Stimulated activated CD4-positive, alpha-beta T cell treated with anti-CD3 and anti-CD28 coated beads, Interleukin-2, amount 100 ng/mL, for 48 hours (primary cell): ENCODE results near the gene SPRED2.

Experiments used
- DNase-seq, 2 donors: peaks; one replicate each; pipeline ENCODE4 v3.0.0-alpha.2; 2020

Gene SPRED2

DNA sequence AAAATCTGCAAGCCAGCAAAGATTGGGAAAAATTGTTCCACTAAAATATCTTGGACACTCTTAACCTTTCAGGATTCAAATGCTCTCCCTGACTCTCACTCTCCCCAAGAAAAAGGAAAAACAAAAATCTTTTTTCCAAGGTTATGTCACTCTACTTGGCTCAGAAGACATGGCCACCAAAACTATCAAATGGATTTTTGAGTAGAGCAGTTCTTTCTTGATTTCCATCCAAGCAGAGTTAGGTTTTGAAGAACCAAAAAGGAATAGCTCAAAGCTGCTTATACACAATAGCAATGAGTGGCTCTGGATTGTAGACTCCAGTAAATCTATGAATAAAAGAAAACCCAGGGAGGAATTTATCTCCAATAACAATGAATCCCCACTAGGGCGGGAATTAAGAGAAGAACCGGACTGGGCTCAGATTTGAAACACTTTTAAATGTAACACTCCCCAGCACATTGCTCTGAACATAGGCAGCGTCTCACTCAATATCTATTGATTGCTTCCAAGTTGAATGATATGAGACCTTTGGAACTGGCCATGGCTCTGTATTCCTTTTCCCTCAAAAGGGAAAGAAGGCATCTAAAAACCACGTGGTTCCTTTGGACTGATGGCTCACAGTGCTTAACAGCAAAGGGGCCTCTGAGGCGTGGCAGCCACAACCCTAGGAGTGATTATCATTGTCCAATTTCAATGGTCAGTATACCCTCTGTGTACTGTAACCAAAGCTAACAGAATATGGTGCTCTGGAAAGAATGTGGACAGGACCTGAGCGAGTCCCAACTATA lies 68.3 kb downstream of the SPRED2 start:
- no peak for DNase-seq

DNA sequence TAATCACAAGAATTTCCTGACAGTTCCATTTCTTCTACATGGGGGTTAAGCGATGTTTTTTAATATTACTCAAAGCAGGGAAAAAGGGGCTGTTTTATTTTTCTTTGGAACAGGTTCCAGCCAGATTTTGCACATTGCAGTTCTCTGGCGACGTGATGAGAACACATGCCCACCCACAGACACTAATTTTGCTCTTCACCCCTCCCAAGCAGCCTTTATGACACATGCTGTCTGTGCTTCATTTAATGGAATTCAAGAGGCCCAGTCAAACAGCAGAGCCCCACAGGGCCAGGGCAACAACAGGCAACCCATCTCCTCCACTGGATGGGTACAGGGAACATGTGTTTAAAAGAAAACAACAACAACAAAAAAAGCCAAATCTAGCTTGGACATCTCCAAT lies 70.8 kb downstream of the SPRED2 start:
- DNase-seq = no peak

DNA sequence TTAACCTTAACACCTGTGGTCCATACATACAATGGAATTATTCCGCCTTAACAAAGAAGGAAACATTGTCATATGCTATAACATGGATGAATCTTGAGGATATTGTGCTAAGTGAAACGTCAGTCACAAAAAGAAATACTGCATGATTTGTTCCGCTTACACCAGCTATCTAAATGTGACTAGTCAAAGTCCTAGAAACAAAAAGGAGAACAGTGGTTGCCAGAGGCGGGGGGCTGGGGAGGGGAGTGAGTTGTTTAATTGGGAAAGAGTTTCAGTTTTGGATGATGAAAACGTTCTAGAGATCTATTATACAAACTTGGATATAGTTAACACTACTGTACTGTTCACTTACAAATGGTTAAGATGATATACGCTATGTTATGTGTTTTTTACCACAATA lies 72.0 kb downstream of the SPRED2 start:
- no peak for DNase-seq

DNA sequence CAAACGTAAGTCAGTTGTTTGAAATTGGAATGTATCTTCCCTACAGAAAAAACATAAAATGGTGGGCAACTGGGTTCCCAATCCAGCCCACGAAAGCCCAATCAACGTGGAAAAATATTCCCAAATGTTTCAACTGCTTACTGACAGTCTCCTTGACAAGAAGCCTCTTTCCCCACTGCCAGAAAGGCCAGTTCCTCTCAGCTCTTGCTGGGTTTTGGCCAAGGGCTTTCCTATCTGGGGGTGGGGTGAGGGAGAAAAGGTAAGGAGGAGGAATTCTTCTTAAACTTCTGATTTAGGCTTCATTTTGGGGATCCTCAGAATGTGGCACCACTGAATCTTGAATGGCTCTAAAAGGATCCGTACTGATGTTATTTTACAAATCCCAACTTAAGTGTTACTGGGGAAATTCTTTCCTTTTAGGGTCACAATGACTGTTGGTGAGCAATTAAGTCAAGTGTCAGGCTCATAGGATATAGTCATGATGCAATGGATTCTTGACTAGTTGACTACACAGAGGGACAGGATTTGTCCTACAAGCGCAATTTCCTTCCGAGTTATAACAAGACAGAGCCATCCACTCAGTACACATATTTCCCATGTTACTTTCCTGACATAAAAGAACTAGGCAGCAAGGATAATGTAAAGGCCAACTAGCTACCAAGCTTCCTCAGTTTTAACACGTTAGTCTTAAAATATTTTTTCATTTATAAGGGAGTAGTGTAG lies 73.6 kb downstream of the SPRED2 start:
- DNase-seq = no peak

DNA sequence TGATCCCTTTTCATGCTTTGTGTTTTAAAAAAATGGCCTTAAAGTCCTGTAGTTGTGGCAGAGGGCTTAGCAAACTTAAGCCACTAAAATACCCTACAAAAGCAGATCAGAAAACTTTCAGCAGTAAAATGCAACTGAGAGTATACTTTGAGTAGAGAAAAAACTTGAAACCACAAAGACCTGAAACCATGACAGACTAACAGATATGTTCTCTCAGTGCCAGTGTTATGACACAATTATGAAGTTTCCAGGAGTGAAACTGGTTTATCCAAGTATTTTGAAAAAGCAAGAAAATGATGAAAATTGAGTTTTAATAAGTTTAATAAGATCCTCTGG lies 74.5 kb downstream of the SPRED2 start:
- DNase-seq = no peak

DNA sequence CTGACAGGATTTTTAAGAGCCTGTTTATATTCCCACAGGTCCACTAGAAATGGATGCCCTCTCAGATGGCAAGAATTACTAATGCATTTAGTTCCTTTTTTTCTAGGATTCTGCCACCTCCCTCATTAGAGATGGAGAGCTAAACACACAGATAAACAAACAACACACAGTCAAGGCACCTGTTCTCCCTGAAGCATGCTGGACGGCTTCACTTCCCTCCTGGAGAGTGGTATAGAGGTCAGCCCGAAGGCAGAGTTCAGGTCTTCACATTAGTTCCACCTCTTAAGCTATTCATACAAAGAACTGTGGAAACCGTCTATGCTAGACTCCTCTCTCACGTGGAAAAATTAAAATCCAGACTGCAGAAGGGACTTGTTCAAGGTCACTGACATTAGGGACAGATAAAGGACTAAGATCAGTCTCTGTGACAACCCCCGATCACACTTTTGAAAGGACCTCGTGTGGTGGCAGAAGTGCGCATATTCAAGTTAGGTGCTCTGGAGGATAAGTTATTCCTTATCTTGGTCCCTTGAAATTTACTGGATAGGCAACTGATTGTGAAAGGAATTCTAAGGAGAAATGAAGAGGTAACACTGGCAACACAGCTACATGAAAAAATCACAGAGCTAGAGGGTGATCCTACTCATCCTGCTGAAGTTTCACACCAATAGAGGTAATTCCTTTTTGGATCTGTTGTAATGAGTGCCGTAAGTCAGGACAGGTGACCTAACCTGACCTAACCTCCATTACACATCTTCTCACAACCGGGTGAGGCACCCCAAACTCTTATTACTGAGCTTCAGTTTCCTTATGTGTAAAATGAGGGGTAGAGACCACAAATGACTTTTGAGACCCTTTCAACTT lies 75.1 kb downstream of the SPRED2 start:
- DNase-seq = no peak

DNA sequence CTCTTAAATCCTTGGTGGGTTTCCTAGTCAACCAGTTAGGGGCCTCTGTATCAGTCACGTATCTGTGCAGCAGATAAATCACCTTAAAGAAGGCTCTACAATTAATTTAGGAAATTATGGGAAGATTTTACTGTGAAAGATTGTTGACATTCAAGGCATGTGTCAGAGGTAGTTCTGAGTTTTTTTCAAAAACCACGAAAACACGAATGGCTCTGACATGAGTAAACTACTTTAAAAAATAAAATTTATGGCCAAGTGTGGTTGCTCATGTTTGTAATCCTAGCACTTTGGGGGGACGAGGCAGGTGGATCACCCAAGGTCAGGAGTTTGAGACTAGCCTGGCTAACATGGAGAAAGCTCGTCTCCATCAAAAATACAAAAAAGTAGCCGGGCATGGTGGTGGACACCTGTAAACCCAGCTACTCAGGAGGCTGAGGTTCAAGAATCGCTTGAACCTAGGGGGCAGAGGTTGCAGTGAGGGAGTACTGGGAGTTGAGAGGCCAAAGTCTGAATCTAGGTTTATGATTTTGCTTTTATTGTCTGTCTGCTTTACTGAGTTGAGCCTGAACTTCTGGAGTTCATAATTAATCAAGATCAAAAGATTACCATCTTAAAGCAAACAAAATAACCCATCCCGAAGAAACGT lies 77.1 kb downstream of the SPRED2 start:
- no peak for DNase-seq

DNA sequence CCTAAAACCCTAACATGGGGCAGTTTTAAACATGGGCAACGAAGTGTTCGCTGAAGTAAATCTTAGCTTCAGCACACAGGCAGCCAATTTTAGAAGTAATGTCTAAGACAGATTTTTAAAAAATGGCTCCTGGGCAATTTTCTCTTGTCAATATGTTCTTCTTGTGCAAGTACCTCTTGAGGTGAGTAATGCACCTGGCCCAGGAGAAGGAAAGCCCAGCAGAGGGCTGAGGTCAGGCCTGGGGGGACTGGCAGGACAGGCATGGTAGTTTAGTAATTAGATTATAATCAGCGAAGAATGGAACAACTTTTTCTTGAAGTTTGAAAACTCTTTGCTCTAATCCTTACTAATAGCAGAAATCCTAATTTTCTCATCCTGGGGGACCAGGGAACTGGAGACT lies 77.6 kb downstream of the SPRED2 start:
- DNase-seq = no peak

DNA sequence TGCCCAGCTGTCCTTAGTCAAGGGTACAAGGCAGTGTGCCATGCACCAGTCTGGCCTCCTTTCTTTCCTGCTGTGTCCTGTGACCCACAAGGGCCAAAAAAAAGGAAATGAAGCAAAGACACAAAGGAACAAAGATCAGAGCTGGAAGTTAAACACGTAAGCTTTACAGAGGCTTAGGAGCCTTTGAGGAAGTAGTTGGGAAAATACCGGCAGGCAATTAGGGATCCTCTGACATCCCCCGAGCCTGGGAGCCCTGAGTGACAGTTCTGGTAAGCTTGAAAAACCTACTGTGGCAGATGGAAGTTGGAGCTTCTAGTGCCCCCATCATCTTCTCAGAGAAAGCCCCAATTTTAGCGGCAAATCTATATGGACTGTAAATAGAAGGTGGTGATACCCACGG lies 78.5 kb downstream of the SPRED2 start:
- DNase-seq = no peak

DNA sequence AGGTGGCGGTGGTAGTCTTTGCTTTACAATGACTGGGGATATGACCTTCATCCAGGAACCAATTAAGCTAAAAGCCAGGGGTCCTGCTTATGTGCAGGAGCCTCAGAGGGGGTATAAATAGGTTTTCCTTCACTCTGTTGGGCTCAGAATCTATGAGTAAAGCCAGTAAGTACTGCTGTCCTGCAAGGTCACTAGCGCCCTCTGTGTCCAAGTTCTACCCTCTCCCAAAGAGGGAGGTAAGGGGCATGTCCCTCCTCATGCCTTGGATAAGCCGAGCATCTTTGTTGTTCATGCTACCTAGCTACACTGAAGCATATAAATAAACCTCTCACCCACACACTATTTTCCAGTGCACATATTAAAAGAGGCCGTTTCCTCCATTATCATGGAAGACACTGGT lies 79.4 kb downstream of the SPRED2 start:
- DNase-seq = no peak

DNA sequence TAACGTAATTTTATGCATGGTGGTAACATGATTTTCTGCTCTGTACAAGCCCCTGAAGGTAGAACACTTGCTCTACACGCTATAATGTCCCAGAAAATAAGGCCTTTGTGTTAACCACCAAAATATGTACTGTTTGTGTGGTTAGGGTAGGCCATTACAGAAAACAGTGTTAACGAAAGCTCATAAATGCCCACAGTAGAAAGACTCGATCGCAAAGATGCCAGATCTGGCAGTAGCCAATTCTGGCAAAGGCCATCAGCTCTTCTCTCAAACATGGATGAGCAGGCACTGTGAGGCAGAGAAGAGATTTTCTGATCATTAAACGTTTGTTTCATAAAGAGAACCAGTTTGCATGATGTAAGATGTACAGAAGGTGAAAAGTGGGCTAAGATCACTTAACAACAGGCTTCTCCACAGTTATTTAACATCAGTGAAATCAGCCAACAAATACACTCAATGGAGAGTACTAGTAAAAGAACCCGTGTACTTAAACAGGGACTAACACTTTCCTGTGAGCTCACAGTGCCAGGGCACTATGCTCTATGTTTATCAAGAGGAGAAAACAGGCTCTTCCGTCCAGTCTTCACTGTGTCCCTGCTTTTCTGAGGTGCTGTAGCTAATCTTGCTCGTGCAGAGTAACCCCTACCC lies 80.3 kb downstream of the SPRED2 start:
- no peak for DNase-seq

DNA sequence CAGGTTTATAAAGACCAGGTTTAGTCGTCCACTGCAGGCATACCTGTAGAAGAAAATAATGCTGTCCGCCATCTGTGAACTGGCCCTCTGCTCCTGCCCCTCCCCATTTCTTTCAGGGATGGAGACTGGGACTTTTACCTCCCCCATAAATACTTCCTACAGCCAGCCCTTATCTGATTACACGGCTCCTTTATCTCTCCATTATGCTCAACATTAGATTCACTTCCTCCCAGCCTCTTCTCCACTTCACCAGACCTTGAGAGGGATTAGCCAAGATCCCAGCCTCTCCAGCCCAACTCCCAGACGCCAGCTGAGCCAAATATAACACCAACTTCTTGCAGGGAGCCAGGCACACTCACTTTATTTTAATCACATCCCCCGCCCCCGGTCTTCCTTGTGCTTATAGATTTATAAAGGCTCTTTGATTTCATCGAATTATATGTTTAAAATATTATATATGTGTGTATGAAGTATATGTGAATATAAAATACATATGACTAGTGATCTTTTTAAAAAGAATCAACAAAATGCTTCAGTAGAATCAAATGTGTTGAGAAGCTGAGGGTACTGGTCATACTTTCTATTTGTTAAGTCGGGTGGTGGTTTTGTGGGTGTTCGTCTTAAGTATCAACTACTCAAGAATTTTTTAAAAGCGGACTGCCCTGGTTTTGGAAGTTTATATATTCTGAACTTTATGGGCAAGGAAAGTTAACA lies 81.0 kb downstream of the SPRED2 start:
- no peak for DNase-seq

DNA sequence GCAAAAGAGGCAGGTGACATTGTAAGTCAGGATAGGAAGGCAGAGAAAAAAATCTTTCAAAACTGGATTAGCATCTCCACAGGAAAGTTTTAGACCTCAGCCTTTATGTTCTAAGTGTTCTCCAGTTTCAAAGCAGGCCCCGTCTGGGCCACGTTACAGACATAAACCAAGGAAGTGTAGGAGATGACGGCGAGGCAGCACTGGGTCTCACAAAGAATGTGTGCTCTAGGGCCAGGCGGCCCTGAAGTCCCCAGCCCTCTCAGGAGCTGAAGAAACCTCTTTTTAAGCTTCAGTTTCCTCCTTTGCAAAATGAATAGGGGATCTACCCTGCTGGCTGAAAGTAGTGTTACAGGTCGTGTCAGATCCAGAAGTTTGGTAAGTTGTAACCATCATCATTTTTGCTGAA lies 81.7 kb downstream of the SPRED2 start:
- DNase-seq = no peak

DNA sequence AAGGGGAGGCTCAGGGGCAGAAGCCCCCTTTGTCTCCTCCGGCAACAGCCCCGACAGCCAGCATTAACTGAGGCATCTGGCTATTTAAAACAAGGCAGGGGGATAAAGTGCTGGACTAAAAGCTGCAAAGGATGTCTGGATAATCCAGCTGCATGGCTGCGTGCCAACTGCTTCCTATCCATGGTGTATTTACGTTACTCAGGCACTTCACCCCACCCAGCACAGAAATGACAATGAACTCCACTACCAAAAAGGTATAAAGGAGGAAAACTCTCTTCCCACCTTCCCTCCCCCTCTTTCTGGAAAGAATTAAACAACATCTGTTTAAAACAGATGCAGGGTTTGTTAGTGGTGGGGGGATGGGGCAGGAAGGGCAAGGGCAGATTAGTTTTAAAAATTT lies 82.5 kb downstream of the SPRED2 start:
- no peak for DNase-seq

DNA sequence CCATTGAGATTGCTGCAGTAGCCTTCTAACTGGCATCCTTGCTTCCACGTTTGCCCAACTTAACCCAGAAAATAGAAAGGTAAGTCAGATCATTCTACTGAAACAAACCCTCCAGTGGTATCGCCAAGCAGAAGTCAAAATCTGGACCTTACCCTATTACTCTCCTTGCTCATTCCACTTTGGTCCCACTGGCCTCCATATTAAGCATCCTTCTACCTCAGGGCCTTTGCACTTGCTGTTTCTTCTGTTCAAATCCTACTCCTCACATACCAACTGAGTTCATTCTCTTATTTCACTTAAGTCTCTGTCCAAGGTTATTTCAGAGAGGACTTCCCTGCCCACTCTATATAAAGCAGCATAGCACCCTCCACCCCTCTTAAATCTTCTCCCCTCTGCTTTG lies 84.5 kb downstream of the SPRED2 start:
- DNase-seq = no peak

DNA sequence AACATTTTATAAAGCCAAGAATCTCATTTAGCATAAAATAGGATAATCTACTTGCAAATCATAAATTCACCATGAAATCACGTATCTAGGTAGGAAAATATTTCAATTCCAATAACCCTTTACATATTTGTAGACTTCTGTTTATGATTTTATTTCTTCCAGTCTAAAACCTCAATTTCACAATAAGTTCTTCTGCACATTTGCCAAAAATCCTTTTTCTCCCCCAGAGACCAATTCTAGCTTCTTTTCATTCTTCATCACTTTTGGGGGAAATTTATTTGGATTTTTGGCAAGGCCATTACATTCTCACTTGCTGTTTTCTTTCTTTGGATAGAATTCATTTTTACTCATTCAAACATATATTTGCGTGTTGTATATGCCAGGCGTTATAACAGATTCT lies 86.8 kb downstream of the SPRED2 start:
- DNase-seq = no peak

DNA sequence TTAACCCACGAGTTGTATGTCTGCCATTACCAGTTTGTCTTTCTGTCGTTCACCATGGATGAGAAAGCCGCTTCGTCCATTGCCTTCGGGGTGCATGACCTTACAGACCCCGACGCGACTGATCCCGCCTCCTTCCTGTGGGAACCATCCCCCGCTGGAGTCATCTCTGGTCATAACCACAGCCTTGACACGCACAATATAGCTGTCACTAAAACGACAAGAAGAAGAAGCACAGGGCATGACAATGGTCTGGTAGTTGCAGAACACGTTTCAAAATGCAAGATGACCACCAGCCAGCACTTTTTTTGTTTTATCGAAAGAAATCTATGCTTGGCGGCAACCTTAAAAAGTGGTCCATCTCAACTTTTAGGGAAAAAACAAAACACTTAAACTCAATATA lies 87.7 kb downstream of the SPRED2 start:
- no peak for DNase-seq

DNA sequence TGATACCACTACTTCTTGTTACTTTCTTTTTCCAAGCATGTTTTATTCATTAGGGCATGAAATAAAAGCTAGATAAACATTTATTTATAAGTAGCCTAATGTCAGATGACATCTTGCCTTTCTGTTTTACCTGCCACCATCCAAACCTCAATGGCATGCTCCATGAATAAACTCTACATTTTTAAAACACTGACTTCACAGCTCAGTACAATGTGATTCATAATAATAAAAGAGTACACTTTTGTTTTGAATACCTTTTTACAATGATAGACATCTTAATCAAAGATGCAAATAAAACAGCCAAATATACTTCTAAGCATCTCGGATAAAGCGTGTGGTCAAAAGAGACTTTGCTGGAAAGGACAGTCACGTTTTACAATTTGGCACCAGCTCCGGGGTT lies 88.2 kb downstream of the SPRED2 start:
- DNase-seq = no peak

DNA sequence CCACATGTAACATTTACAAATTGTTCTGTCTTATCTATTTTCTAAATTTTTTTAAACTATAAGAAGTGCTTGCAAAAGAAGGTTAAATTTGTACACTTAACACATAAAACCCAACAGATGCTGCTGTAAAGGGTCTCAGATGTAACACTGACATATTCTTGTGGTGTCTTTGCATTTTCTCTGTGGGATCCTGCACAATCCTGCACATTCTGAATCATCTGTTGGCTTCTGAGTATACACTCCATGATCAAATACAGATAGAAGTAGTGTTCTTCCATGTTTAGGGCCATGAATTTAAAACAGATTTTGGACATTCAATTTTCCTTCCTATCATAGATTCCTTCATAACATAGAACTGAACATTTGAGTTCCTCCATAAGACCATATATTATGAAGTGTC lies 89.0 kb downstream of the SPRED2 start:
- DNase-seq = no peak

DNA sequence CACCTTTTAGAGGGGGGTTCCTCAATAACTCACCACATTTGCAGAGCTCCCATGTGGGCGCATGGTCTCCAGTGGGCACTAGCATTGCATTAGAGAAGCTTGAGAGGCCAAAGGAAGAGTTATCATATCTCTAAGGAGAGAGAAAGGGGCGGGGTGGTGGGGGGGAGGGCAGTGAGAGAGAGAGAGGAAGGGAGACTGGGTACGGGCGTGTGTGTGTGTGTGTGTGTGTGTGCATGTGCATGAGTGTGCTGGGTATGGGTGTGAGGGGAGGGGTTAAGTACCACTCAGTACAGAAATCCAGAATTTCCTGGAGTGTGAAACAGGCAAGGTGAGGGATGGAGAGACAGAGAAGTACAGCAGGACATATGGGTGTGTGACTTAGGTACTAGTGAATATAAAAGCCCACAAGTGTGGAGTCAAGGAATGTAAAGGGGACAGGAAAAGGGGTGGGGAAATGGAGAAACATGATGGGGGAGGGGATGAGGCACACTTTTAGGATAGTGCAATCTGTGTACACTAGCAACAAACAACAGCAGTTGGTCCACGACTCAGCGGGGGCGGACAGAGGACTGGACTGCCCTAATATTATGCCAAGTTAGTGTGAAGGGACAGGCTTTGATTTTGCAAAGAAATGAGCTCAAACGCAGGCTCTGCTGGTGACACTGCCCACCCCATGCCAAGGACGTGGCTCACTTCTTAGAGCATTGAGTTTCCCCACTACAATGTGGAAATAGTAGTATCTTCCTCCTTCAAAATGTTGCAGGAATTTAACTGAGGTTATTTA lies 91.3 kb downstream of the SPRED2 start:
- DNase-seq = no peak

DNA sequence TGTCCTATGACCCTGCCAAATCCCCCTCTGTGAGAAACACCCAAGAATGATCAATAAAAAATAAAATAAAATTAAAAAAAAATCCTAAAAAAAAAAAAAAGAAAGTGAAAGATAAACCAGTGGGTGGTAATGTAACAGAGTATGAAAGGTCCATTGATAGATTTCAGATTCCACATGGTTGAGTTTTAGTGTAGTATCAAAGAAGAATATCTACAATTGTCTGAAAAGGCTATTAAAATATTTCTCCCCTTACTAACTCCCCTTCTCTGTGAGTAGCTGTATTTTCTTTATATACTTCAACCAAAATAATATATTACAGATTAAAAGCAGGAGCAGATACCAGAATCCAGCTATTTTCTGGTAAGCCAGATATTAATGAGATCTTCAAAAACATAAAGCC lies 92.8 kb downstream of the SPRED2 start:
- DNase-seq = no peak
